H1 (cell line): ENCODE measurements around the gene PRPF6. TPM values are rescaled to one million over a fixed set of nuclear protein-coding genes. Genes with fewer than 3 reads are reported as not detected.

ENCODE experiments used
- BRCA1 ChIP-seq: IDR thresholded peaks from 2 replicates; pipeline ENCODE4 v1.6.1; 2012; ENCODE audit warnings: low read depth, low read length, improper control_type of control experiment
- CHD2 ChIP-seq: IDR thresholded peaks from 2 replicates; pipeline ENCODE4 v1.6.1; 2012; ENCODE audit warnings: low read length, improper control_type of control experiment
- CREB1 ChIP-seq: IDR thresholded peaks from 2 replicates; pipeline ENCODE4 v1.6.1; 2012; ENCODE audit warnings: inconsistent platforms
- EGR1 ChIP-seq: IDR thresholded peaks from 2 replicates; pipeline ENCODE4 v1.6.1; 2011; ENCODE audit warnings: low read depth, low read length, borderline replicate concordance
- HDAC6 ChIP-seq: IDR thresholded peaks from one replicate; pipeline ENCODE4 v1.7.1; 2012; ENCODE audit warnings: low read depth, mild to moderate bottlenecking, inconsistent platforms, low read length, moderate library complexity
- KDM1A ChIP-seq: fragments of 200-600, 300-600 bp; sonication (generic); IDR thresholded peaks from 2 replicates; pipeline ENCODE4 v1.7.1; 2016; ENCODE audit warnings: mild to moderate bottlenecking, low read length, borderline replicate concordance
- KDM4A ChIP-seq: IDR thresholded peaks from one replicate; pipeline ENCODE4 v1.7.1; 2012; ENCODE audit warnings: low read depth, mild to moderate bottlenecking, moderate library complexity, low read length, inconsistent platforms; ENCODE audit not compliant: severe bottlenecking
- KDM5A ChIP-seq: fragments of 200-600 bp; IDR thresholded peaks from 2 replicates; pipeline ENCODE4 v1.7.1; 2012; ENCODE audit warnings: mild to moderate bottlenecking, low read length, inconsistent platforms, mixed read lengths
- NANOG ChIP-seq: IDR thresholded peaks from 2 replicates; pipeline ENCODE4 v1.6.1; 2011; ENCODE audit warnings: low read length, low read depth, mild to moderate bottlenecking, inconsistent platforms; ENCODE audit not compliant: insufficient read depth, poor library complexity, severe bottlenecking
- RAD21 ChIP-seq, 2 experiments: IDR thresholded peaks in 1 of 2; conservative IDR thresholded peaks in 1 of 2; 2 replicates each; pipeline ENCODE4 v1.6.1; 2011; ENCODE audit warnings: low read depth in 2 of 2, low read length in 2 of 2, improper control_type of control experiment in 1 of 2, inconsistent platforms in 1 of 2, mild to moderate bottlenecking in 1 of 2, moderate library complexity in 1 of 2
- RBBP5 ChIP-seq: IDR thresholded peaks from 2 replicates; pipeline ENCODE4 v1.7.1; 2012; ENCODE audit warnings: low read depth, mild to moderate bottlenecking, inconsistent platforms, low read length, moderate library complexity, borderline replicate concordance
- SIN3A ChIP-seq, 2 experiments: IDR thresholded peaks in 1 of 2; conservative IDR thresholded peaks in 1 of 2; 2 replicates each; pipeline ENCODE4 v1.6.1; 2011 to 2012; ENCODE audit warnings: low read length in 2 of 2, improper control_type of control experiment in 1 of 2, low read depth in 1 of 2, mild to moderate bottlenecking in 1 of 2
- SIX5 ChIP-seq: IDR thresholded peaks from 2 replicates; pipeline ENCODE4 v1.6.1; 2011; ENCODE audit warnings: mild to moderate bottlenecking, low read depth, low read length
- SRF ChIP-seq: IDR thresholded peaks from 2 replicates; pipeline ENCODE4 v1.6.1; 2011; ENCODE audit warnings: mild to moderate bottlenecking, low read depth, low read length, moderate library complexity
- TAF1 ChIP-seq: IDR thresholded peaks from 2 replicates; pipeline ENCODE4 v1.6.1; 2011; ENCODE audit warnings: mild to moderate bottlenecking, low read depth, low read length
- ZNF274 ChIP-seq: IDR thresholded peaks from 2 replicates; pipeline ENCODE4 v1.7.0; 2012; ENCODE audit warnings: low read length, borderline replicate concordance; ENCODE audit errors: extremely low read depth
- polyA plus RNA-seq, 7 experiments: library from polyadenylated mRNA; depleted of rRNA in 3 of 7; stranded (reverse) in 5 of 7; unstranded in 2 of 7; fragments of >200 nt in 5 of 7; fragments of 200-250 nt in 2 of 7; gene quantifications; 1 replicate in 5 of 7; 2 replicates in 1 of 7; 4 replicates in 1 of 7; pipeline versions ENCODE4 v1.2.1 to v1.2.3, GENCODE V29; 2011 to 2013; ENCODE audit warnings: missing spikeins in 2 of 7, mixed read lengths in 2 of 7
- total RNA-seq: library from RNA; stranded (reverse); fragmentation: NEBNext Ultra II Directional; extraction: Animal tissue kit (Norgen Biotek cat#: 25700); gene quantifications from 2 replicates; pipeline ENCODE4 v1.2.1, GENCODE V29; 2021
- TF ChIP-seq, protein P1 (sequence below): IDR thresholded peaks from 2 replicates; pipeline ENCODE4 v1.6.1; 2012; ENCODE audit warnings: inconsistent platforms
- TF ChIP-seq, protein P2 (sequence below): IDR thresholded peaks from 2 replicates; pipeline ENCODE4 v1.6.1; 2012; ENCODE audit warnings: low read length, inconsistent platforms

The PRPF6 gene
- total and polyA plus RNA-seq, 2 of the 8 experiments (the other 6 are each of a cell fraction or from before 2014, with no cell fraction given), result 27.9 to 76.9 TPM

DNA sequence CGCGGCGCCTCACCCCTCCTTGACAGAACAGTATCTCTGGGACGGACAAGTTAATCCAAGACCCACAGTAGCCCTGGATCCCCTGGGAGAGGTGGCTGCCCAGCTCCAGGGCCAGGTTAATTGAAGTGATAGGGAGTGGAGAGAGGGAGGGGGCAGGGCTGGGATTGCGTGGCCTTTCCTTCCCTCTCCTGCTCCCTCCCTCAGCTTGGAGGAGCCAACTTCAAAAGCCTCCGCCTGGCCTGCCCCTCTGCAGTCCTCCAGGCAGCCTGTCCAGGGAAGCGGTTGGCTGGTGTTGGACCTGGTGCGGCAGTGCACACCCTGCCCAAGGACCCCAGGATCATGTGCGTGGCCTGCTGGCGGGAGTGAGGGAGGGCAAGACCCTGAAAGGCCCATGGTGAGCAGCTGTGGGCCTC is 55.0 kb downstream of the PRPF6 start, which contains the start of gene C20orf204 (continued):
- TF ChIP-seq RAD21 (IDR thresholded peaks at IDR 0.05 in 1 of 2, conservative IDR thresholded peaks at IDR 0.05 in 1 of 2; ENCODE audit: low read depth in 2 of 2, low read length in 2 of 2) (no peak), SIX5 (no peak), BRCA1 (no peak), SRF (no peak), RBBP5 (no peak), NANOG (no peak), KDM1A (0 out of 2 replicates have a peak, but pooled peaks have one; percentile 13), CHD2 (no peak), SIN3A (conservative IDR thresholded peaks at IDR 0.05 in 1 of 2, IDR thresholded peaks at IDR 0.05 in 1 of 2; ENCODE audit: low read depth in 1 of 2, low read length in 2 of 2) (peak in 1 of 2 experiments; percentile 51; a peak in 1 of 4 replicates), EGR1 (peak; percentile 35; the same call in 1 of the 2 replicates), ZNF274 (no peak), KDM4A (no peak), KDM5A (no peak), HDAC6 (no peak), CREB1 (0 out of 2 replicates have a peak, but pooled peaks have one; percentile 8), TAF1 (no peak)
- TF ChIP-seq, protein P1, sequence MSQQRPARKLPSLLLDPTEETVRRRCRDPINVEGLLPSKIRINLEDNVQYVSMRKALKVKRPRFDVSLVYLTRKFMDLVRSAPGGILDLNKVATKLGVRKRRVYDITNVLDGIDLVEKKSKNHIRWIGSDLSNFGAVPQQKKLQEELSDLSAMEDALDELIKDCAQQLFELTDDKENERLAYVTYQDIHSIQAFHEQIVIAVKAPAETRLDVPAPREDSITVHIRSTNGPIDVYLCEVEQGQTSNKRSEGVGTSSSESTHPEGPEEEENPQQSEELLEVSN, result no peak
- TF ChIP-seq, protein P2, sequence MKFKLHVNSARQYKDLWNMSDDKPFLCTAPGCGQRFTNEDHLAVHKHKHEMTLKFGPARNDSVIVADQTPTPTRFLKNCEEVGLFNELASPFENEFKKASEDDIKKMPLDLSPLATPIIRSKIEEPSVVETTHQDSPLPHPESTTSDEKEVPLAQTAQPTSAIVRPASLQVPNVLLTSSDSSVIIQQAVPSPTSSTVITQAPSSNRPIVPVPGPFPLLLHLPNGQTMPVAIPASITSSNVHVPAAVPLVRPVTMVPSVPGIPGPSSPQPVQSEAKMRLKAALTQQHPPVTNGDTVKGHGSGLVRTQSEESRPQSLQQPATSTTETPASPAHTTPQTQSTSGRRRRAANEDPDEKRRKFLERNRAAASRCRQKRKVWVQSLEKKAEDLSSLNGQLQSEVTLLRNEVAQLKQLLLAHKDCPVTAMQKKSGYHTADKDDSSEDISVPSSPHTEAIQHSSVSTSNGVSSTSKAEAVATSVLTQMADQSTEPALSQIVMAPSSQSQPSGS, result no peak
